Ureter (tissue), 1 donor: ENCODE results near the gene AMPD1. TPM values are rescaled to one million over a fixed set of nuclear protein-coding genes. Genes with fewer than 3 reads are reported as not detected.

ENCODE experiments used
- DNase-seq: peaks from one replicate; pipeline ENCODE4 v3.0.0-alpha.2; 2020; ENCODE audit warnings: low spot score
- total RNA-seq: library from RNA; stranded (reverse); gene quantifications from one replicate; pipeline ENCODE4 v1.2.4, GENCODE V29; 2023
- donor health status: DM: yes; HTN: yes; CAD: no.

Gene AMPD1
- total RNA-seq, 1 donor from 2014 or later, result 0.86 TPM

DNA sequence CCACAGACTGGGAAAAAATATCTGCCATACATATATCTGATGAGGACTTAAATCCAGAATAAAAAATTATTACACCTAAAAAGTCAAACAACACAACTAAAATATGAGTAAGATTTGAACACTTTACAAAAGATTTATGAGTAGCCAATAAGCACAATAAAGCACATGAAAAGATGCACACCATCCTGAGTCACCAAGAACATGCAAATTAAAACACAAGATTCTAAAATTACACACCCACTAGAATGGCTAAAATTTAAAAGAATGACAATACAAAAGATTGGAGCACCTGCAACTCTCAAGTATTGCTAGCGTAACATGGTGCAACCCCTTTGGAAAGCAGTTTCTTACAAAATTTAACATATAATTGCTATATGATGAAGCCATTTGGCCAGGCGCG lies 56.4 kb downstream of the AMPD1 start:
- no peak for DNase-seq

DNA sequence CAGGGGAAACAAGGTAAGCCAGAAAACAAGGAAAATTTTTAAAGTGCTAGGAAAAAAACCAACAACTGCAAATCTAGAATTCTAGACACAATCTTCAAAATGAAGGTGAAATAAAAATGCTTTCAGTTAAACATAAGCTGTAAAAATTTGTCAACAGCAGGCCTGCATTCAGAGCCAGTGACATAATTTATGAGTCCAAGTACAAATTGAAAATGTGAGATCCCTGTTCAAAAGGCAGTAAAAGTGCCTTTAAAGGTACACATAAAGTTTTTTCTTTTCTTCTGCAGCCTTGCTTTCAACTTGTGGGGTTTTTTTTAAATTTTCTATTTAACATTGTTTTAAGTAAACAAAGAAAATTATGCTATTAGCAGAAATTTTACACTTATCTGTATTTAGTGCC lies 62.9 kb downstream of the AMPD1 start:
- DNase-seq, result no peak

DNA sequence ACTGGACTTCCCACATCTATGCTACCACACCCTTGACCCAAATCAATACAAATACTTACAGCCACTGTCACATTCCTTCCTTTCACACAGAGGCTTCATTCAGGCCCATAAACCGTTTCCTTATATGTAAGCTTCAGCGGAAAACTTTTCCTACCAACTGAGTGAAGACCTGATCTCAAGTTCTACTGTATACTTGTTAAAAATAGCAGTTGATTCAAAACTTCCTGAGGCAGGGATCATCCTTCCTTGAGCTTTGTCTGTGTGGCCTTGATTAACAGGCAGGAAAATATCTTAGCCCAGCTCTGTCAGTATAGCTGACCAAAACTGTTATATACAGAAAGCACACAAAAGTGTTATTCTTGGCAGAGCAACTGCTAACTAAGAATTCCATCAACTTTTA lies 68.2 kb downstream of the AMPD1 start:
- DNase-seq, result no peak

DNA sequence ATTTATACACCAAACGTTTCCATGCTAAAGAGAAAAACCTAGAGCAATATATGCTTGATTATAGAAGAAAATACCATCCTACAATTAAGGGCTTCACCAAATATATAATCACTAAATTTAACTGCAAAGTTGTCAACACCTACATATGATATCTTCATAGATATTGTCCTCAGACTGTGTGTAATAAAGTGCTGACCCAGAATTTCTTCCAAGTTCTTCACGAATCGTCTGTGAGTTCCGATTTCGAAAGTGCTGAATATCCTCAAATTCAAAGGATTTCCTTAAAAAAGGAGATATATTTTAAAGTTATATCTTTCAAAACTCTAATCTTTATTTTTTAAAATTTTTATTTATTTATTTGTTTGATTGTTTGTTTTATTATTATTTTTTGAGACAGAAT lies 72.0 kb downstream of the AMPD1 start:
- no peak for DNase-seq

Other genes with a start within 250 kb of the AMPD1 start
- 78.5 TPM for gene TRIM33, start 184.3 kb downstream of the AMPD1 start, total RNA-seq
- gene BCAS2, start 113.9 kb downstream of the AMPD1 start, total RNA-seq, result 46.0 TPM
- gene DENND2C, start 25.5 kb downstream of the AMPD1 start, total RNA-seq, result 8.4 TPM
- gene NRAS, start 21.2 kb upstream of the AMPD1 start, total RNA-seq, result 21.7 TPM
- gene CSDE1, start 62.4 kb upstream of the AMPD1 start, total RNA-seq, result 612 TPM
- gene SIKE1, start 85.1 kb upstream of the AMPD1 start, total RNA-seq, result 40.6 TPM
- gene SYCP1, start 159.3 kb upstream of the AMPD1 start, total RNA-seq, result not detected